ENCODE data around the gene DDI1. TPM values are rescaled to one million over a fixed set of nuclear protein-coding genes. Genes with fewer than 3 reads are reported as not detected.

DDI1 gene
- total RNA-seq, 1 donor from 2014 or later: not detected

DNA sequence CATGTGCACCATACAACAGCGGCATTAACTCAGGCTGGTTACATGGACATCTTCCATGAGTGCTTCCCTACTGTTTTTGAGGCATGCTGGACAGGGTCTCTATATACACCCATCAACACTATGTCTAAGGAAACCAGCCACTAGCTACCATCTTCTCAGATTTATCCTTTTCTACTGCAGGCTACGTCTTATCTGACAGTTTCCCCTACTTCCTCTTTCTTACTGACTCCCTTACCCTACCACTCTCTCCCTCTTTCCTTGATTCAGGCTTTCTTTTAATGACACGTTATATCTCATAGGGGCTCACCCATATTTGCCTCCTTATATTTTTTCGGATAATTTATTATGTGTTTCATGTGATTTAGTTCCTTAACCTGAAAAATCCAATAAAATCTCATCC, 41.8 kb downstream of the DDI1 start:
- no peak for DNase-seq (ENCODE audit: low spot score)

DNA sequence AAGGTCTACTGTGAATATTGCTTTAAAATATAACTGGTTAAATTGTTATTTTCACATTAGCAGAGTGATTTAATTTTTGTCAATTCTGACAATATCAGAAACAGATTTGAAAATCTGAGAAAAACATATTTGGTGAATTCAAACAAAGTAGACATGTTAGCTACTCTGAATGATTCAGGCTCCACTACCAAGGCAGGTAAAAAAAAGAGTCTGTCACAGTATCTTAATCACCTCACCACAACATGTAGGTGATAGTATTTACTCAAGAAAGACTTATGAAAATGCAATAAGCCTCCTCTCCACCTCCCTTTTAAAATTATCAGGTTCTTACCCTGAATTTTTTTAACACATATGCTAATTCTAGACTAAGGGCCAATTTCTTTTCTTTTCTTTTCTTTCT, 42.6 kb downstream of the DDI1 start:
- no peak for DNase-seq (ENCODE audit: low spot score)

DNA sequence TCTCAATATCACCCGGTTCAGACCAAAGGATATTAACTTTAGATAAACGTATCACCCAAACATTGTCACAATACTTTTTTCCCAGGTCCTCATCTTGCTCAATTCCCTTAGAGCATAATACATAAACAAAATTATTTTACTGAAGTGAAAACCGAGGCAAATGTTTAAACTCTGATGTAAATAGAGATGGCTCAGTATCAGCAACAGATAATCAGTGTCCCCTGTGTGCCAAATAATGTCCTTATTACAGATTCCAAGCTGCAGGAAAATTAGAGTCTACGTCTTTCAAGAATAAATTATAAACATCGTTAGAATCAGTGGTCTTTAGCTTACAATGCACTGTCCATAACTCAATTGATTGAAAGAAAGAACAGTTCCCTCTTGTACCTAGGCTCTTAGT, 50.2 kb downstream of the DDI1 start:
- no peak for DNase-seq (ENCODE audit: low spot score)

Other genes starting within 250 kb of the DDI1 start
- 3.4 TPM for gene PDGFD, start 127.5 kb downstream of the DDI1 start, total RNA-seq

All from ureter (tissue), 1 donor.